HEK293 (cell line): Measurements from ENCODE around the gene WASF3.

Source experiments
- MZF1 ChIP-seq: fragments of 450-650 bp; formaldehyde crosslinking; IDR thresholded peaks from 2 replicates; pipeline ENCODE4 v1.5.1; 2017; ENCODE audit warnings: missing biosample characterization, missing genetic modification characterization, borderline replicate concordance
- SETDB1 ChIP-seq: IDR thresholded peaks from one replicate; pipeline ENCODE4 v1.6.1; 2017; ENCODE audit warnings: mild to moderate bottlenecking, low read length, moderate library complexity, mixed read lengths; ENCODE audit not compliant: insufficient read length
- ZBTB21 ChIP-seq: fragments of 450-650 bp; formaldehyde crosslinking; IDR thresholded peaks from 2 replicates; pipeline ENCODE4 v1.5.1; 2017; ENCODE audit warnings: missing biosample characterization, missing genetic modification characterization
- ZNF274 ChIP-seq, 2 experiments: fragments of 200-500 bp in 1 of 2; fragments of 450-650 bp in 1 of 2; sonication (Bioruptor generic) in 1 of 2; formaldehyde crosslinking in 1 of 2; IDR thresholded peaks; 2 replicates each; pipeline versions ENCODE4 v1.5.1 to v1.6.1; 2014 to 2016; ENCODE audit warnings: borderline replicate concordance in 1 of 2, inconsistent platforms in 1 of 2, low read length in 1 of 2, missing biosample characterization in 1 of 2, missing genetic modification characterization in 1 of 2
- ZNF341 ChIP-seq: fragments of 450-650 bp; formaldehyde crosslinking; IDR thresholded peaks from 2 replicates; pipeline ENCODE4; 2016; ENCODE audit warnings: low read depth, missing biosample characterization, missing genetic modification characterization
- ZNF501 ChIP-seq: fragments of 450-650 bp; formaldehyde crosslinking; IDR thresholded peaks from 2 replicates; pipeline ENCODE4 v1.5.1; 2016; ENCODE audit warnings: missing biosample characterization, missing genetic modification characterization
- ZNF660 ChIP-seq: fragments of 450-650 bp; IDR thresholded peaks from 2 replicates; pipeline ENCODE4 v1.5.1; 2018; ENCODE audit warnings: missing biosample characterization, mild to moderate bottlenecking, missing genetic modification characterization
- ZSCAN30 ChIP-seq: fragments of 450-650 bp; IDR thresholded peaks from 2 replicates; pipeline ENCODE4 v1.5.1; 2018; ENCODE audit warnings: missing biosample characterization, mild to moderate bottlenecking, missing genetic modification characterization, moderate library complexity
- TF ChIP-seq, protein P1 (sequence below): fragments of 450-650 bp; formaldehyde crosslinking; IDR thresholded peaks from 2 replicates; pipeline ENCODE4 v1.5.1; 2016; ENCODE audit warnings: missing biosample characterization, missing genetic modification characterization
- TF ChIP-seq, protein P2 (sequence below): fragments of 450-650 bp; formaldehyde crosslinking; IDR thresholded peaks from 2 replicates; pipeline ENCODE4 v1.5.1; 2016; ENCODE audit warnings: missing biosample characterization, missing genetic modification characterization

DNA sequence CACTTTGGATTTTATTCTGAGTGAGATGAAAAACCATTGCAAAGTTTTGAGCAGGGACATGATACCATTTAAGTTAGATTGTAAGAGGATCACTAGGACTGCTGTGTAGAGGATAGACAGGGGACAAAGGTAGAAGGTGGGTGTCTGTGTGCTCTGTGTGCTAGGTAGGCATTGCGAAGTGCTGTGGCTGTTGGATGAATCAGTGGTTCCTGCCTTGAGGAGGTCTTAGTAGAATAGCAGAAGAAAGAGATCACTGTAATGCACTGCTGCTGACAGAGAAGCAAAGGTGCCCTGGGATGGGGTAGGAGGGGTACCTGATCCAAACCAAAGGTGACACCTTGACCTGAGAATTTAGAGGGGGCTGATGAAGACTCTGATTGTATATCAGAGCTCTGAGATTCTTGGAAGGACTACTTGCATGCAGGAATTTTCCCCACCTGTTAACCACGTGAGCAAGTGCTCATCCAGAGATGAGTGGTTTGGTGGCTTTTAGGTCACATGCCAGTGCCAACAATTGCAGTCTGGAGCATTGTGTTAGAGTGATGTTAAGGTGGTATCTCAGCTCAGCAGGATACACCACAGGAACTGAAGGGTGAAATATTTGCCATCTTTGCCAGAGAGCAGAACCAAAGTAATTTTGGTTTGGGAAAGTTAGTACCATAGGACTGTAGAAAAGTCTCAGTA, 10.8 kb downstream of the WASF3 start:
- TF ChIP-seq, protein P1, sequence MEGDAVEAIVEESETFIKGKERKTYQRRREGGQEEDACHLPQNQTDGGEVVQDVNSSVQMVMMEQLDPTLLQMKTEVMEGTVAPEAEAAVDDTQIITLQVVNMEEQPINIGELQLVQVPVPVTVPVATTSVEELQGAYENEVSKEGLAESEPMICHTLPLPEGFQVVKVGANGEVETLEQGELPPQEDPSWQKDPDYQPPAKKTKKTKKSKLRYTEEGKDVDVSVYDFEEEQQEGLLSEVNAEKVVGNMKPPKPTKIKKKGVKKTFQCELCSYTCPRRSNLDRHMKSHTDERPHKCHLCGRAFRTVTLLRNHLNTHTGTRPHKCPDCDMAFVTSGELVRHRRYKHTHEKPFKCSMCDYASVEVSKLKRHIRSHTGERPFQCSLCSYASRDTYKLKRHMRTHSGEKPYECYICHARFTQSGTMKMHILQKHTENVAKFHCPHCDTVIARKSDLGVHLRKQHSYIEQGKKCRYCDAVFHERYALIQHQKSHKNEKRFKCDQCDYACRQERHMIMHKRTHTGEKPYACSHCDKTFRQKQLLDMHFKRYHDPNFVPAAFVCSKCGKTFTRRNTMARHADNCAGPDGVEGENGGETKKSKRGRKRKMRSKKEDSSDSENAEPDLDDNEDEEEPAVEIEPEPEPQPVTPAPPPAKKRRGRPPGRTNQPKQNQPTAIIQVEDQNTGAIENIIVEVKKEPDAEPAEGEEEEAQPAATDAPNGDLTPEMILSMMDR (tag by site-specific recombination), result no peak
- TF ChIP-seq ZBTB21 (tag by site-specific recombination), result no peak
- no peak for TF ChIP-seq ZSCAN30 (tag by site-specific recombination)
- TF ChIP-seq ZNF341 (tag by site-specific recombination), result no peak
- TF ChIP-seq MZF1, result no peak
- no peak for TF ChIP-seq ZNF501 (tag by site-specific recombination)
- no peak for TF ChIP-seq SETDB1
- no peak for TF ChIP-seq ZNF660
- TF ChIP-seq, protein P2, sequence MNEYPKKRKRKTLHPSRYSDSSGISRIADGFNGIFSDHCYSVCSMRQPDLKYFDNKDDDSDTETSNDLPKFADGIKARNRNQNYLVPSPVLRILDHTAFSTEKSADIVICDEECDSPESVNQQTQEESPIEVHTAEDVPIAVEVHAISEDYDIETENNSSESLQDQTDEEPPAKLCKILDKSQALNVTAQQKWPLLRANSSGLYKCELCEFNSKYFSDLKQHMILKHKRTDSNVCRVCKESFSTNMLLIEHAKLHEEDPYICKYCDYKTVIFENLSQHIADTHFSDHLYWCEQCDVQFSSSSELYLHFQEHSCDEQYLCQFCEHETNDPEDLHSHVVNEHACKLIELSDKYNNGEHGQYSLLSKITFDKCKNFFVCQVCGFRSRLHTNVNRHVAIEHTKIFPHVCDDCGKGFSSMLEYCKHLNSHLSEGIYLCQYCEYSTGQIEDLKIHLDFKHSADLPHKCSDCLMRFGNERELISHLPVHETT (tag by site-specific recombination), result no peak
- TF ChIP-seq ZNF274 (IDR thresholded peaks at IDR 0.05; ENCODE audit: low read length), result no peak
- no peak for TF ChIP-seq ZNF274 (tag by site-specific recombination; IDR thresholded peaks at IDR 0.05; ENCODE audit: borderline replicate concordance)
